ENCODE results near the gene FAM90A1.
"Not testable (repeated sequence)": the region's sequence is repeated elsewhere in the genome, so short reads cannot be mapped to it uniquely, and the experiment has no call there.

FAM90A1 gene

DNA sequence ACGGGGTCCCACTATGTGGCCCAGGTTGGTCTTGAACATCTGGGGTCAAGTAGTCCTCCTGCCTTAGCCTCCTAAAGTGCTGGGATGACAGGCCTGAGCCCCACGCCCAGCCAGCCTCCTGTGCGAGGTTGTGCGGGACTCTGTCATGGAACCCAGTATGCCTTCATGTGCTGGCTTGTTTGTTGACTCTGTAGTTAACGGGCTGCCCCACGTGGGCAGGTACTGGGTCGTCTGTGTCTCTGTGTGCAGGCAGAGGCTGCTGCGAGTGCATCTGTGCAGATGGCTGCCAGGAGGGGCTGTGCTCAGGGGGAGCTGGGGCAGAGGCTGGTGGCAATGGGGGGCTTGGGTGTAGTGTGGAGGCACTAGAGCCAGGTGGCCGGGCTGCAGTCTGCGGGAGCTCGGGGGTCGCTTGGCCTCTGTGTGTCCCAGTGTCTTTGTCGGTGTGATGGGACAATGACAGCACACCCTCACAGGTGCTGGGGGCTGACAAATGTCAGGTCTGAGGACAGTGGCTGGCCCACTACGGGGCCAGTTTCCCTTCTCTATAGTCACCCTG lies 6.0 kb upstream of the FAM90A1 start:
- not testable (repeated sequence) for DNase-seq

DNA sequence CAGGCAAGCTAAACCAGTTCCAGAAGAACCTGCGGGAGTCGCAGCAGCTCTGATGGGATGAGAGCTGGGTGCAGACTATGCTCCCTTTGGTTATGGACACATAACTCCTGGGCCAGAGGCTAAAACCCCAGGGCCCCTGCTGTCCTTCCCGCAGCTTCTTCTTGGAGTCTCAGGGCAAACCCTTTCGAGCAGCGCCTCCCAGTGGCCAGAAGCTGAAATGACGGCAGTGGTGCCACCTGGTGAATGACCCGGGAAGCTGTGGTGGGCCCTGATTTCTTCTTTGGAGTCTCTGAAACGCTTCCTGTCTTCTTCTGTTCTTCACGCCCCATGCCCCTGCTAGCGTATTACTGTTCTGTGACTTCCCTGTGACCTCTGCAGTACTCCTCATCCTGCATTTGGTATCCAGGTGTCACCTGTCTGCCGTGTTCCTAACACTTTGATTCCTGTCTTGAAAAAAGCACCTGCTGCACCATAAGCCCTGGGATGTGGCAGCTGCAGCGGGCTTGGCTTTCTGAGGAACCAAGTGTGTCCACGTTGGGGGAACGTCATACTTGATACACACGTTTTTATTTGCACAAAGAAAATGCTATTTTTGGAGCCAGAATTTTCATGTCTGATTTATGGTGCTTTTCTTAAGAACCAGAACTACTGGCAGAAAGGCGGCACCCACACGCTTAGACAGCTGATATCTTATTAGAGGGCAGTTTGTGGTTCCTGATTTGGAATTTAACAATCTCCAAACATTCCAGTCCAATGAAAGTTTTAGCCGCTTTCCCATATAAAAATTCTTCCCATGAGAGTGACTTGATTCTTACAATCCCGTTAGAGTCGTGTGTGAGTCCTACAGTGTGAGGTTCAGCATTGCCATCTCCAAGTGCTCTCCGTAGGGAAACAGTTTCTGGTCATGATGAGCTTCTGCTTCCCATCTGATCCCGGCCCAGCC lies 4.5 kb upstream of the FAM90A1 start:
- DNase-seq, result peak; percentile 75 to 77

DNA sequence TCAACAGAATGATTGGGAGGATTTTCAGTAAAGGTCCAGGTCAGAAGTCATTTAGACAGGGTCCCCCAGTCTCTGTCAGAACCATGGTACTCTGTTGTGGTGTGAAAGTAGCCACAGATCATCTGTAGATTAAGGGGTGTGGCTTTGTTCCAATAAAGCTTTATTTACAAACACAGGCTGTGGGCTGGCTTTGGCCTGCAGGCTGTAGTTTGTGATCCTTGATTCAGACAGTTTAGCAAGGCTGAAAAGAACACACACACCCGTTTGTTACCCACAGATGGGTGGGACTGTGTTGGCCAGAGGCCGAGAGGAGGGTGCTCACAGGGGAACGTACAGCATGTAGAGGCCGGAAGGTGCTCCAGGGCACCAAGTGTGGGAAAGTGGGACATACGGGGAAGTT lies 3.6 kb upstream of the FAM90A1 start:
- not testable (repeated sequence) for DNase-seq

DNA sequence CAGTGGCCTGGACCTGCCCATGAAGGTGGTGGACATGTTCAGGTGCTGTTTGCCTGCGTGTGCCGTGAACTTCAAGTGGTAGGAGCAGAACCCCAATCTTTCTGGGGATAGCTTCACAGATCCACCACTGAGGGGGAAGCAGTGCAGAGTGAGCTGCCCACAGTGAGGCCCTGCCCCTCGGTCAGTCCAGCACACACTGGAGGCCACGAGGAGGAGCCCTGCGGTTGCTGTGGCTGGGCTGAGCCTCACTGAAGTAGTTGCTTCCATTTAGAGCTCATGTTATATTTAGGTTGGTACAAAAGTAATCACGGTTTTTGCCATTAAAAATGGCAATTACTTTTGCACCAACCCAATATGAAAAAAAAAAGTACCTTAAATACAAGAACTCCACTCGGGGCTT lies 2.1 kb upstream of the FAM90A1 start:
- DNase-seq, result not testable (repeated sequence)

DNA sequence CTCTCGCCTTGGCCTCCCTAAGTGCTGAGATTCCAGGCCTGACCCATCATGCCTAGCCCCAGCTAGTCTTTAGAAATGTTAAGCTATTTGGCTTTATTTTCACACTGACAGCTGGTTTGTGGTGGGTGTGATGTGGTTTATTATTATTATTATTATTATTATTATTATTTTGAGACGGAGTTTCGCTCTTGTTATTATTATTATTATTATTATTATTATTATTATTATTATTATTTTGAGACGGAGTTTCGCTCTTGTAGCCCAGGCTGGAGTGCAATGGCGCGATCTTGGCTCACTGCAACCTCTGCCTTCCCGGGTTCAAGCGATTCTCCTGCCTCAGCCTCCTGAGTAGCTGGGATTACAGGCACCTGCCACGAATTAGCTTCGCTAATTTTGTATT lies 1.2 kb upstream of the FAM90A1 start:
- DNase-seq, result not testable (repeated sequence)

DNA sequence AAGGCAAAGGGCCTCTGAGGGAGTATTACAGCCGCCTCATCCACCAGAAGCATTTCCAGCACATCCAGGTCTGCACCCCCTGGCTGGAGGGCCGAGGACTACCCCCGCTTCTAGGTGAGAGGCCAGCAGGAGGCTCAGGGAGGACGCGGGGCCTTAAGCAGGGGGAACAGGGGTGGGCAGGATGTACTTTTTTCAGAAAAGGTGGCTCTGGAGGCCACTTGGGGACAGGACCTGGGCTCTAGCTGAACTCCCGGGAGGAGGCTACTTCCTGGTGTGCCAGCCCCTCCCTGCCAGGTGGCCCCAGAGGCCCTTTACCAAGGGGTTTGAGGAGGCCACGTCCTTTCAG lies 287 bp upstream of the FAM90A1 start:
- not testable (repeated sequence) for DNase-seq

DNA sequence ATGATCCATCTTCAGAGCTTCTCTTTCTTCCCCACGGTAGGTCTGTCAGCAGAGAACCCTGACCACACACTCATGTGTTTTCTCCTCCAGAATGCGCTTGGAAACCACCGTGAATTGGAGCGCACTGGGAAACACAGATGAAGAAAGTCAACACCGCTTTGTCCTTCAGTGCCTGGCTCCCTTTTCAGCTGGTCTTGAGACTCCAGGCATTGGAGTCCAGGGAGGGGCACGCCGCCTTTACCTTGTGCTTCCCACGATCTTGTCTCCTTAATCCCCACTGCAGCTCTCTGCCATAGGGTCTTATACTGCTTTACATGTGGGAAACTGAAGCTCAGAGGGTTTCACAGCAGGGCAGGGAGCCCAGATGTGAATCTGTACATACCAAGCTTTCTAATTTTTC lies 1.1 kb downstream of the FAM90A1 start:
- no peak for DNase-seq

DNA sequence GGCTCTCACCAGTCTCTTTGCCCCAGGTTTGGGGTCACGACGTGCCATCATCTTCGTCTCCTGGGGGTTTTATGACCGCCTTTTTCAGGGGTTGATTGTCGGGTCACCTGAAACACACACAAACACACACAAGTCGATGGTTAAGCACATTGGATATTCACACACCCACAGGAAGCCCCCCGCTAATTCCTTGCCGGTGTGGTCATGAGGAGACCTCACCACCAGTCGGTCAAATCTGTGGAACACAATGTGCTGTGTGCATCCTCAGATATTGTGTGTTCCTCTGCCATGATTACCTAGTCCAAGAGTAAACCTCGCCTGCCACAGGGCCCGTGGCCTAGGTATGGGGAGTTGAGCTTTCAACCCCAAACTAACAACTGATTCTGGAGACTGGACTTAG lies 2.6 kb downstream of the FAM90A1 start:
- DNase-seq, result not testable (repeated sequence)

DNA sequence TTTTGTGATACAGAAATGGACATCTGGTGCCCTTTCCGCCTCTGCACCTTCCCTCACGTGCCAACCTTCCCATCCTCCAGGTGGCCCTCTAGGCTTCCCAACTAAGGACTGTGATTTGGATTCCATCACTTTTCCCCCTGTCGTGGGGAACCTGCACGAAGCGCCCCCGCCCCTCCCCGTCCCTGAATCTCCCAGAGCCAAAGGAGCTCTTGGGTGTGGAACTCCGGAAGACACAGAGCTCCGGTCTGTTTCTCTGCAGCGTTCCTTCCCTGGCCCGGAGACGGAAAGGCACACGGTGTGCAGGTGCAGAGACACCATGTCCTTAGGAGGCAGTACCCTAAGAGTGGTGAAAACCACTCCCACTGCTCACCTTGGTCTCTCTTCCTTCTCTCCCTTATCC lies 3.8 kb downstream of the FAM90A1 start:
- not testable (repeated sequence) for DNase-seq

DNA sequence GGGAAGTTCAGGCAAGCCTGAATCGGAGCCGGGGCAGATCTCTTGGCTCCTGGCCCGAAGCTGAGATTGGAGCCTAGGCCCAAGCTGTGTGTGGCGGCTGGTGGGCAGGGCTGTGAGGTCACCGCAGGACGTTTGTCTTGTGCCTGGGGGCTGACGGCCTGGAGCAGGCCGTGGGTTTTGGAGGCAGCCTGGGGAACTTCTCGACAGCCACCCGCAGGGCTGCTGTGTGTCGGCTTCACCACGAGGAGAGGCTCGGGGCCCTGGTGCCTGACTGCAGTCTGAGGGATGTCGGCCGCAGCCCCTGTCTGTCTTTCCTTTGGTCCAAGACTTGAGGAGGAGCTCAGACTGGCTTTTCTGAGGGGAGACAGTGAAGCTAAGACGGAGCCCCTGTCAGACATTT lies 5.1 kb downstream of the FAM90A1 start:
- DNase-seq, result not testable (repeated sequence)

DNA sequence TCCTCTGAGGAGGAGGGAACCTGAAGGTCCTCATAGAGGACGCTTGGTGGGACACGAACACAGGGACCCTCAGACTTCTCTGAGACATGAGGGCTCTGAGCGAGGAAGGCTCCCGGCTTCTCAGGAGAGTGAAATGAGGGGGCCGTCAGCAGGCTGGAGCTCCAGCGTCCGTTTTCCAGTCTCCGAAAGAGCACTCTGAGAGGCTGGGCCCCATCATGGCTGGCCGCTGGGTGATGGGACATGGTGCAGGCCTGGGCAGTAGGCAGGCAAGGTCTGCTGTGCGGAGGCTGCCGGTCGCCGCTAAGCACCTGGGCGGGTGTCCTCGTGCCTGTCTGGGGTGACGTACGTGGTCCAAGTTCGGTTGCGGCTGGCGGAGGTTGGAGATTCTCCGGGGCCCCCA lies 5.6 kb downstream of the FAM90A1 start:
- DNase-seq, result not testable (repeated sequence)

DNA sequence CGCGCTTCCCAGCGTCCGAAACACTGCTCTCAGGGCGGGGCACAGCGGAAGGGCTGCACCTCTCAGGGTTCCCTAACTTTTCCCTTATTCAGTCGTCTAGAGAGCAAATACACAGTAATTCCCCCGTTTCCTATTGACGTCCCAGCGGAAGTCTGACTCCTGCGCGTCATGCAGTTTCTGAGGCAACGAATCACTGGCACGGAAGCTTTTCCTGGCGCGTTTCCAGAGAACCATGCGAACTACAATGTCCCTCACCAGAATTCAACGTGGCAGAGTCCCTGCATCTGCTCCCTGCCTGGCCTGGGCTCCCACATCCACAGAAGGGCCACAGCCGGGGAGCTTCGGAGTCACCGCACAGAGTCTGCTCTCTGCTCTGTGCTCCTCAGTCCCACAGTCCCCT lies 6.0 kb downstream of the FAM90A1 start:
- not testable (repeated sequence) for DNase-seq

DNA sequence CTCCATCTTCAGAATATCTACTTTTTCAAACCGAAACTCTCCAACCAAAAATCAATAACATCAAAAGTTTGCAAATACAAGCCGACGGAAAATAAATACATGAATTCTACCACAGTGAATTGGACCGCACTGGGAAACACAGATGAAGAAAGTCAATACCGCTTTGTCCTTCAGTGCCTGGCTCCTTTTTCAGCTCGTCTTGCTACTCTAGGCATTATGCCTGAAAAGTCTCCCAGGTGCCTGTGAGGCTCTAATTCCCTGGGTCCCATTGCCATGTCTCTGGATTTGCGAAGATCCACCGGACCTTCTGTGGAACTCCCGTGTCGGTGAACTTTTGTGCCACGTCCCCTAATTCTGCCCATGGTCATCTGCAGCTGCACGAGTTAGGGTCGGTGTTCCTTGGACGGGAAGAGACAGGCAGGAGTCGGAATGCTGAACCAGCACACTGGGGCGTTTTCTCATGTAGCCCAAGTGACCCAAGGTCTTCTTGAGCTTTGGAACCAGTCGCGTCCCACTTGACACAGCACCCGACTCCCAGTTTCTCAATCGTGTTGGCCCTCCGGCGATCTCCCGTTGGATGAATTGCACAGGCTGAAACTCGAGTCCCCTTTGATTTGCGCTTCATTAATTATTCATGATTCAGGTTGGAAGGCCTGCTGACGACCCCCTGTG lies 8.6 kb downstream of the FAM90A1 start:
- DNase-seq, result not testable (repeated sequence)

DNA sequence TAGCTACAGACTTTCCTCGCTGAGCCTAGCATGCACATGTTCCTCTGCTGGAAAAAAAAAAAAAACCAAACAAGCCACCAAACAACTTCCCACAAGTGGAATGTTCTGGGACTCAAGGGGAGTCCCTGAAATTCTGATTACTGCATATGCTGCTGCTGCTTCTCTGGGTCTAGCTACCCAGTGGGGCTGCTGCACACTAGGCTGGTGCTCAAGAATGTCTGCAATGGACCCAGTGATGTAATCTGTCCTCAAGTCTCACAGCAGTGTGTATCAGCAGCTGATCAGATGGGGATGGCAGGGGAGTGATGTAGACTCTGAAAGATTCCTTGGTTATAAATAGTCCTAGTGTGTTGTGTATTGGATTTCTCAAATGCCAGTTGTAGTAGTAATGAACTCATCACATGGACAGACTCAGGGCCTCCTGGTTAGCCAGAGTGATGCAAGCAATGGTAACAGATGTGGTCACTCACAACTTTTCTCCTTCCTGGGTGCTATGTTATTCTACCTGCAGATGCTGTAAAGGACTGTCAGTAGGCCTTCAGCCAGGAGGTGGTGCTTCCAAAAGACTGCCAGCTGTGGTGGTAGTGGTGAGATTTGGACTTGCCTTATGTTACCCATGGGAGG lies 29.6 kb downstream of the FAM90A1 start:
- DNase-seq, result not testable (repeated sequence)

DNA sequence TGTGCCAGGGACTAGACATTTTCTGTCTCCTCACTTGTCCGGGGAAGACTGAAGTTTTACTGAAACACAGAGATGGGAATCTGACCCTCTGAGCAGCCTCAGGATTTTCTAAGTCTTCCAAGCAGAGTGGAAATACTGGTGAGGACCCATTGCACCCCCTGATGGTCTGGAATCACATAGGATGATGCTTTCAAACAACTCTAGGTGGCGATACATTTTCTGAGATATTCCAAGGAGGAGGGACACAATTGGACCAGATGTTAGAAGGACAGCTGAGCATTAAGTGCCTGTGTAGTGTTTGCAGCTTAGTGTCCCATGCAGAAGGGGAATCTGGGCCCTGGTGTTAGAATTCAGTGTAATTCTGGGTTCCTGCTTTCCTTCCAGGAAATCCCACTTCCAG lies 39.3 kb downstream of the FAM90A1 start:
- DNase-seq, result not testable (repeated sequence)

DNA sequence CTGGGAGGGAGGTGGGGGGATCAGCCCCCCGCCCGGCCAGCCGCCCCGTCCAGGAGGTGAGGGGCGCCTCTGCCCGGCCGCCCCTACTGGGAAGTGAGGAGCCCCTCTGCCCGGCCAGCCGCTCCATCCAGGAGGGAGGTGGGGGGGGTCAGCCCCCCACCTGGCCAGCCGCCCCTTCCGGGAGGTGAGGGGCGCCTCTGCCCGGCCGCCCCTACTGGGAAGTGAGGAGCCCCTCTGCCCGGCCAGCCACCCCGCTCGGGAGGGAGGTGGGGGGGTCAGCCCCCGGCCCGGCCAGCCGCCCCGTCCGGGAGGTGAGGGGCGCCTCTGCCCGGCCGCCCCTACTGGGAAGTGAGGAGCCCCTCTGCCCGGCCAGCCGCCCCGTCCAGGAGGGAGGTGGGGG lies 43.2 kb downstream of the FAM90A1 start:
- DNase-seq, result not testable (repeated sequence)

DNA sequence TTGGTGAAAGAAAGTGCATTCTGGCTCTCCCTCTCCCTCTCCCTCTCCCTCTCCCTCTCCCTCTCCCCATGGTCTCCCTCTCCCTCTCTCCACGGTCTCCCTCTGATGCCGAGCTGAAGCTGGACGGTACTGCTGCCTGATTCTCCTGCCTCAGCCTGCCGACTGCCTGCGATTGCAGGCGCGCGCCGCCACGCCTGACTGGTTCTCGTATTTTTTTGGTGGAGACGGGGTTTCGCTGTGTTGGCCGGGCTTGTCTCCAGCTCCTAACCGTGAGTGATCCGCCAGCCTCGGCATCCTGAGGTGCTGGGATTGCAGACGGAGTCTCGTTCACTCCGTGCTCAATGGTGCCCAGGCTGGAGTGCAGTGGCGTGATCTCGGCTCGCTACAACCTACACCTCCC lies 44.1 kb downstream of the FAM90A1 start:
- not testable (repeated sequence) for DNase-seq

DNA sequence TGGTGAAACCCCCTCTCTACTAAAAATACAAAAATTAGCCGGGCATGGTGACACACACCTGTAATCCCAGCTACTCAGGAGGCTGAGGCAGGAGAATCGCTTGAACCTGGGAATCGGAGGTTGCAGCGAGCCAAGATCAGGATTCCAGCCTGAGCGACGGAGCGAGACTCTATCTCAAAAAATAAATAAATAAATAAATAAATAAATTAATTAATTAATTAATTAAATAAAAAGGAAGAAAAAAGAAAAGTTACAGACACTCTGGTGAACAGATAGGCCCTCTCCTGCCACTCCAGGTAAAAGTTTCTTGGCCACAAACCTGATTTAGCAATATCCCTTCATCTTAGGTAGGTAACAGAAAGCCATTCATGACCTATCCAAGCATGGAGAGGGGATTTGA lies 44.5 kb downstream of the FAM90A1 start:
- not testable (repeated sequence) for DNase-seq

DNA sequence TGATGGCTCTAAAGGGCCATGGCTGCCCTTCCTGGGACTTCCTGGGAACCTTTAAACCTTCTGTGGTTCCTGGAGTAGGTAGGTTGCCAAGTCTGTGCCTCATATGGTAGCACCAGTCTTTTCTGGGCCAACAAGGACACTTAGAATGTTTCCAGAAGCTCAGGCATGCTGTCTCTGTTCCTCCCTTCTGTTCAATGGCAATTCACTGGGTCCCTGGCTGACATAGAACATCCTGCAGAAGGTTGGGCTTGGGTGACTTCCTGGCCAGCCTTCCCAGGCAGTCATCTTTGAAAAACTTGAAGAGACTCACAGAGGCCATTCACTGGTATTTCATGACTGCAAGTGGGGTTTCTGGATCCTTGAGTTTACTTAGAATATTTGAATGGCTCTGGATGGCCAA lies 46.1 kb downstream of the FAM90A1 start:
- DNase-seq, result not testable (repeated sequence)

DNA sequence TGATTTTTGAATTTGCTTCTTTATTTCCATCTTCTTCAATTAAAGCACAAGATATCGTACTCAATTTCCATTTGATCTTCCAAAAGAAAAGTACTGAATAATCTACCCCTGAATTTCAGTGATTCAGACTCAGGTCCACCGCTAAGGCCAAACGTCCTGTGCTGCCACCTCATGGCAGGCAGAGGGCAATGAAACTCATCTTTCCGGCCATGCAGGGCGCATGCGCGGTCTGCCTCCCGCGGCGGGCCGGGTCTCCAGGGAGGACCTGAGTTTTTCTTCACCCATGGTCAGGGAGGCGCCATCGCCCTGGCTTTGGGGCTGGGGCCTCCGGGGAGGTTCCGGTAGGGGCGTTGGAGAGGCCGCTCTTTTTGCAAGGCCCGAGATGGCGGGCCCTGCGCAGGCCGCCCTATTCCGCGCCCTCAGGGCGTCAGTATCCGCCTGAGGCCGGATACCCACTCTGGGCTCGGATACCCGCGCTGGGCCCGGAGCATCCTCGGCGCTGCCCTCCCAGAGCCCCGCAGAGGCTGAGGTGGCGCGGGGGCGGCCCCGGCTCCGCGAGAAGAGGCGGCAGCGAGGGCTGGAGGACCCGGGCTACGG lies 47.3 kb downstream of the FAM90A1 start:
- DNase-seq, result peak; percentile 84 to 88

DNA sequence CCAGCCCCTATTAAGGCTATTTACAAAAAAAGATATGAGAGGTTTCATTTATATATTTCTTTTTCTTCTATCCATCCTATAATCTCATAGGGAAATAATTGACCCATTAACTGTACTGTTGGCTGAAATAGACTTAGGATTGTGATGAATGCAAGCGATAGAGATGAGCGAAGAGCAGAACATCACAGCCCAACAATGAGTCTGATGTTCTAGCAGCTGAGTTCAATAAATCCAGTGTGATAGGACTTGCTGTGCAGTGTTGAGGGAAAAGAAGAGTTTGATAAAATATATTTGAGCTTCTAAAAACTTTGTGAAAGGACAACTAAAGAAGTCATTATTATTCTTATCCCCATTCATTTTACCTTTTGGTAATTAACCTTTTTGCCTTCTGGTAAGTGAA lies 54.5 kb downstream of the FAM90A1 start:
- not testable (repeated sequence) for DNase-seq

All from CD4-positive, alpha-beta T cell treated with Interferon alpha-2 for 1 hour (primary cell).